Fibroblast of mammary gland (primary cell): ENCODE measurements around the gene PCDHGB3.

Source experiments
- DNase-seq: peaks from one replicate; pipeline ENCODE4 v3.0.0-alpha.2; 2010; ENCODE audit warnings: low read depth
- H3K4me3 ChIP-seq: 2 replicates; pipeline ENCODE4 v1.5.1; 2011; ENCODE audit warnings: low read depth, mild to moderate bottlenecking, low read length, moderate library complexity; ENCODE audit not compliant: control insufficient read depth
- TF ChIP-seq, protein P1 (sequence below): conservative IDR thresholded peaks from 2 replicates; pipeline ENCODE4 v1.5.1; 2011; ENCODE audit warnings: low read depth, low read length, inconsistent platforms; ENCODE audit not compliant: control insufficient read depth, insufficient read depth

PCDHGB3 gene

DNA sequence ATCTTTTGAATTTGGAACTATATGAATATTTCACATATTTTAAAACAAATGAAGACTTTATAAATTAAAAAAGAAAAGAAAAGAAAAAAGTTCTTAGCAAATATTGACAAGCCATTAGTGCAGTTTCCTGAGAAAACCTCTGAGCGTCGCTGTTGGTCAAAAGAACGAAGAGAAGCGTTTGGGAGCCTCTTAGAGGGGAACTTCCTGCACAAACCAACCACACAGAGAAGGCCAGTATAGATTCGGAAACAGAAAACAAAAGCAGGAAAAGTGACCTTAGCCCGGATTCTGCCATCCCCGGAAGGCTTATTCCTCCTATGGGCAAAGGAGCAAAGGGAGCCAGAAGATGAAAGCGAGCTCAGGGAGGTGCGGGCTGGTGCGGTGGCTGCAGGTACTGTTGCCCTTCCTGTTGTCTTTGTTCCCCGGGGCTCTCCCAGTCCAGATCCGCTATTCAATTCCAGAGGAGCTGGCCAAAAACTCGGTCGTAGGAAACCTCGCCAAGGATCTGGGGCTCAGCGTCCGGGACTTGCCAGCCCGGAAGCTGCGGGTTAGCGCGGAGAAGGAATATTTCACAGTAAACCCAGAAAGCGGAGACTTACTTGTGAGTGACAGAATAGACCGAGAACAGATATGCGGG, 10.1 kb upstream of the PCDHGB3 start, which contains the start of gene PCDHGB2:
TSS of gene PCDHGB2 (plus strand) at position 205 of the 637 bp plus-strand sequence. CDS start at position 347, 142 bp downstream.
- peak within 1 kb of the TSS; percentile 31 for H3K4me3 ChIP-seq
- DNase-seq = peak; percentile 63
- TF ChIP-seq, protein P1, sequence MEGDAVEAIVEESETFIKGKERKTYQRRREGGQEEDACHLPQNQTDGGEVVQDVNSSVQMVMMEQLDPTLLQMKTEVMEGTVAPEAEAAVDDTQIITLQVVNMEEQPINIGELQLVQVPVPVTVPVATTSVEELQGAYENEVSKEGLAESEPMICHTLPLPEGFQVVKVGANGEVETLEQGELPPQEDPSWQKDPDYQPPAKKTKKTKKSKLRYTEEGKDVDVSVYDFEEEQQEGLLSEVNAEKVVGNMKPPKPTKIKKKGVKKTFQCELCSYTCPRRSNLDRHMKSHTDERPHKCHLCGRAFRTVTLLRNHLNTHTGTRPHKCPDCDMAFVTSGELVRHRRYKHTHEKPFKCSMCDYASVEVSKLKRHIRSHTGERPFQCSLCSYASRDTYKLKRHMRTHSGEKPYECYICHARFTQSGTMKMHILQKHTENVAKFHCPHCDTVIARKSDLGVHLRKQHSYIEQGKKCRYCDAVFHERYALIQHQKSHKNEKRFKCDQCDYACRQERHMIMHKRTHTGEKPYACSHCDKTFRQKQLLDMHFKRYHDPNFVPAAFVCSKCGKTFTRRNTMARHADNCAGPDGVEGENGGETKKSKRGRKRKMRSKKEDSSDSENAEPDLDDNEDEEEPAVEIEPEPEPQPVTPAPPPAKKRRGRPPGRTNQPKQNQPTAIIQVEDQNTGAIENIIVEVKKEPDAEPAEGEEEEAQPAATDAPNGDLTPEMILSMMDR = peak; percentile 52

DNA sequence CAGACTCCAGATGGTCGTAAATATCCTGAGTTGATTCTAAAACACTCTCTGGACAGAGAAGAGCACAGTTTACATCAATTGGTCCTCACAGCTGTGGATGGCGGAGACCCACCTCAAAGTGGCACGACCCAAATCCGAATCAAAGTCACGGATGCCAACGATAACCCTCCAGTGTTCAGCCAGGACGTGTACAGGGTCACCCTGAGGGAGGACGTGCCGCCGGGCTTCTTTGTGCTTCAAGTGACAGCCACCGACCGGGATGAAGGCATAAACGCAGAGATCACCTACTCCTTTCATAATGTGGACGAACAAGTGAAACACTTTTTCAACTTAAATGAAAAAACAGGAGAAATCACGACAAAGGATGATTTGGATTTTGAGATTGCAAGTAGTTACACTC, 9.4 kb upstream of the PCDHGB3 start:
- no peak for DNase-seq
- H3K4me3 ChIP-seq = no peak overlapping the region

DNA sequence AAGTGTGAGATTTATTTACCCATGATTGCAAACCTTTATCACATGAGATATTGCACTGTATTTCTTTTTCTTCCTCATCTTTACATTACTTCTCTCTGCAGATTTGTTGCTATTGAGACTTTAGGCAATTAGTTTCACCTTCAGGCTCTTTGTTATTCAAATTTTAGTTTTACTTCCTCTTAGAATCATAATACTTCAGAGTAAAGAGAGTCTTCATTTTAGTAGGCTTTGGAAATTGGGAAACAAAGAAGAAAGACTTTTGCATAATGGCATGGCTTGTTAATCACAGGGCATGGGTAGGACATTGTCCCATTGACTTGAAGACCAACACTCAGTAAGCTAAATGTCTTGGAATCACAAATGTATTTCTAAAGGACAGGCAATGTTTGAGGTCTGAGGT, 7.3 kb upstream of the PCDHGB3 start:
- TF ChIP-seq, protein P1 = no peak
- no peak overlapping the region for H3K4me3 ChIP-seq
- DNase-seq = no peak

More for the DNA sequence above, 9.4 kb upstream of the PCDHGB3 start:
- TF ChIP-seq, protein P1 = no peak

DNA sequence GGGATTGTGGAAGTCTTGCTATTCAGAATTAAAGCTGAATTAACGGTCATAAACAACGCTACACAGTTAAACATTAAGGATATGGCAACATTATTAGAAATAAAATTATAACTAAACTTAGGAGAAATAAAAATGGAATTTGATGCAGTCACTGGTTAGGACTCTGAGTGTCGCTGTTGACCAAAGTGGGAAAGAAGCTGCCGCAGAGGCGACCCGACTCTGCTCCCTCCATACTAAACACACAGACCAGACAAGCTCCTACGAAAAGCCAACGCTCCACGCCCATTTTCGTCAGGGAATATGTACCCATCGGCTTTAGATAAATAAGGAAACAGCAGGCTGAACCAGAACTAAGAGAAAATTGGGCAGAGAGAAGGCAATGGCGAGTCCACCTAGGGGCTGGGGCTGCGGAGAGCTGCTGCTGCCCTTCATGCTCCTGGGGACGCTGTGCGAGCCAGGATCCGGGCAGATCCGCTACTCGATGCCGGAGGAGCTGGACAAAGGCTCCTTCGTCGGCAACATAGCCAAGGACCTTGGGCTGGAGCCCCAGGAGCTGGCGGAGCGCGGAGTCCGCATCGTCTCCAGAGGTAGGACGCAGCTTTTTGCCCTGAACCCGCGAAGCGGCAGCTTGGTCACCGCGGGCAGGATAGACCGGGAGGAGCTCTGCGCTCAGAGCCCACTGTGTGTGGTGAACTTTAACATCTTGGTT, 5.9 kb upstream of the PCDHGB3 start, which contains the start of gene PCDHGA5:
TSS of gene PCDHGA5 (plus strand) at position 211 of the 709 bp plus-strand sequence. CDS start at position 380, 169 bp downstream.
- TF ChIP-seq, protein P1 = peak; percentile 15
- H3K4me3 ChIP-seq = peak within 1 kb of the TSS; percentile 4
- DNase-seq = peak; percentile 28

DNA sequence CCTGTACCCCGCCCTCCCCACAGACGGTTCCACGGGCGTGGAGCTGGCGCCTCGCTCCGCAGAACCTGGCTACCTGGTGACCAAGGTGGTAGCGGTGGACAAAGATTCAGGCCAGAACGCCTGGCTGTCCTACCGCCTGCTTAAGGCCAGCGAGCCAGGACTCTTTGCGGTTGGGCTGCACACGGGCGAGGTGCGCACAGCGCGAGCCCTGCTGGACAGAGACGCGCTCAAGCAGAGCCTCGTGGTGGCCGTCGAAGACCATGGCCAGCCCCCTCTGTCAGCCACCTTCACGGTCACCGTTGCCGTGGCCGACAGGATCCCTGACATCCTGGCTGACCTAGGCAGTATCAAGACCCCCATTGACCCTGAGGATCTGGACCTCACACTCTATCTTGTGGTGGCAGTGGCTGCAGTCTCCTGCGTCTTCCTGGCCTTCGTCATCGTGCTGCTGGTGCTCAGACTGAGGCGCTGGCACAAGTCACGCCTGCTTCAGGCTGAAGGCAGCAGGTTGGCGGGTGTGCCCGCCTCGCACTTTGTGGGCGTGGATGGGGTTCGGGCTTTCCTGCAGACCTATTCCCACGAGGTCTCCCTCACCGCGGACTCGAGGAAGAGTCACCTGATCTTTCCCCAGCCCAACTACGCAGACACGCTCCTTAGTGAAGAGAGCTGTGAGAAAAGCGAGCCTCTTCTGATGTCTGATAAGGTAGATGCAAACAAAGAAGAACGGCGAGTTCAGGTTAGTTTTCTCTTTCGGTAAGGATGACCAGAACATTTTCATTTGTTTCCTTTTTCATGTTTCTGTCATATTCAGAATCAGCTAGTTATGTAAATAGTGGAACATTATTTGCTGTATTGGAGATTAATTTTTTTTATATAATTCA, 3.8 kb upstream of the PCDHGB3 start:
- DNase-seq = no peak
- TF ChIP-seq, protein P1 = no peak
- no peak overlapping the region for H3K4me3 ChIP-seq
